HG02885 (cell line): ENCODE measurements around the gene ENG.
A peak's percentile ranks its signal among the peaks of the same experiment; 100 is the strongest.
"Not testable (repeated sequence)": the region's sequence is repeated elsewhere in the genome, so short reads cannot be mapped to it uniquely, and the experiment has no call there.

ENCODE experiments used
- ATAC-seq: cut with Tn5 transposase; IDR thresholded peaks from one replicate; pipeline ENCODE4 v1.9.1; 2021; ENCODE audit warnings: mild to moderate bottlenecking; ENCODE audit not compliant: unreplicated experiment, poor library complexity

ENG gene

GRCh38 chr9:127854184-127854806 lies at the start of gene ENG:
ENG (minus strand) TSS chr9:127854658; CDS start chr9:127854355, 303 bp downstream.
- ATAC-seq: no peak

DNA sequence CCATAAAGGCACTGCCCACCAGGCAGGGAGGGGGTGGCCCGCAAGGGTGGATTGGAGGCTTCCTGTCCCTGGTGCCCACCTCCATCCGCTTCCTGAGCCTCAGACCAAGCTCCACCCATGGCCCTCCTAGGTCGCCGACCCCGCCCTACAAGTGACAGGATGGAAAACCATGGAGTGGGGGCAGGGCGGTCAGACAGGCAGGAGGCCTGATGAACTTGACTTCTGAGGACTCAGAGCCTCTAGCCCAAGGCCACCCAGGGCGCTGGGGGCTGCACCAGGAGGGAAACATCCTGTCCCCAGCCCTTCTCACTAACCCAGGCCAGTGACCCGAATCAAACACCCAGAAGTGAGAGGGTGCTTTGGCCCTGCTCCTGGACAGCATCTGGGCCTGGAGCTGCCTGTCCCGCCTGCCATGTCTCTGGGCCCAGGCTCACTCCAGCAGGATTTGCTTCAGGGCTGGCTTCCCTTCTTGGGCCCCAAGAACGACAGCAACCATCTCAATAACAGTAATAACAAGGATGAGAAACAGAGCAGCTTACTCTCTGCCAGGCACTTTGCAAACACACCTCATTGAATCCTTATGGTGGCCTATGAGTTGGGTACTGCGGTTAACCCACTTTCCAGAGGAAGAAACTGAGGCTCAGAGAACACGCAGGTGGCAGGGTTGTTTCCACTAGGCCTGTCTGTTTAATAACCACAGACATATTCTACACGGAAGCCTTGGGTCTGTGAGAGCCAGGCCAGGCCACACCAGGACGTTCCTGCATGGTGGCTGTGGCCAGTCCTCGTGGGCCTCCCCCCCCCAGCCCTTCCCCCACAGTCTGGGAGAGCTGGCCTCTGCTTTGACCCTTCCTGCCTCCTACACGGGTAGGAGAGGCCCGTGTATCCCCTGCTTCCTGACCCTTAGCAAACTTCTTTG lies 49.4 kb upstream of the ENG start:
- ATAC-seq: peak; percentile 38

DNA sequence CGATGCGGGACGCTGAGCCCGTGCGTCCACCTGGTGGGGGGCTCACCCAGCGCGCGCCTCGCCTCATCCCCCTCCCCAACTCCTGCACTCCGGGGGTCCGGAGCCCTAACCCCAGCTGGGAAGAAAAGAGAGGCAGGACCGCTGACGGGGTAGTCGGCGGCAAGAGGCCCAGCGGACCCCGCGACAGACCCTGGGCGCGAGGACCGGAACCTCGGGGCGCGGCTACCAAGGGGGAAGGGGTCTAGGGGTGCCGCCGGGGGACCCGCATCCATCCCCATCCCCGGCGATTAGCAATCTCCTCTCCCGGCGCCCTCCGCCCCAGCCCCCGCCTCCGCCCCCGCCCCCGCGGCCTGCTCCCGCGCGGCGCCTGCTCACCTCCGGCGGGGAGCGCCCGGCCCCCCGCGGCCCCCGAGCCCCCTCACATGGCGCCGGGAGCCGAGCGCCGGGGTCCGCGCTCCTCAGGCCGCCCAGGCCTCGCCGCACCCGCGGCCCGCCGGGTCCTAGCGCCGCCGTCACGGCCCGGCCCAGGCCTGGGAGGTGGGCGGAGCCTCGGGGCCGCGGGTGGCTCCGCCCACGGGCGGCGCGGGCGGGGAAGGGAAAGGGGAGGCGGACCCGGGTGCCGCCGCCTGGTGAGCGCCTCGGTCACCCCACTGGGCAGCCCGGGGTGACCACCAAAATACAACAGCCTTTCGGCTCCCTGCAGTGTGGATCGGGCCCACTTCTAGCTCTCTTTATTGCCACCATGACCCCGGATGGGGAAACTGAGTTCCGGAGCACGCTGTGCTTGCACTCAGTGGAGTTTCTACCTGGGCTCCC lies 44.9 kb upstream of the ENG start, which contains the start of gene ST6GALNAC6:
Gene ST6GALNAC6 (minus strand): TSS at position 476 of the 816 bp plus-strand sequence. CDS start 1,622 bp downstream, outside the sequence.
- peak; percentile 73 for ATAC-seq

DNA sequence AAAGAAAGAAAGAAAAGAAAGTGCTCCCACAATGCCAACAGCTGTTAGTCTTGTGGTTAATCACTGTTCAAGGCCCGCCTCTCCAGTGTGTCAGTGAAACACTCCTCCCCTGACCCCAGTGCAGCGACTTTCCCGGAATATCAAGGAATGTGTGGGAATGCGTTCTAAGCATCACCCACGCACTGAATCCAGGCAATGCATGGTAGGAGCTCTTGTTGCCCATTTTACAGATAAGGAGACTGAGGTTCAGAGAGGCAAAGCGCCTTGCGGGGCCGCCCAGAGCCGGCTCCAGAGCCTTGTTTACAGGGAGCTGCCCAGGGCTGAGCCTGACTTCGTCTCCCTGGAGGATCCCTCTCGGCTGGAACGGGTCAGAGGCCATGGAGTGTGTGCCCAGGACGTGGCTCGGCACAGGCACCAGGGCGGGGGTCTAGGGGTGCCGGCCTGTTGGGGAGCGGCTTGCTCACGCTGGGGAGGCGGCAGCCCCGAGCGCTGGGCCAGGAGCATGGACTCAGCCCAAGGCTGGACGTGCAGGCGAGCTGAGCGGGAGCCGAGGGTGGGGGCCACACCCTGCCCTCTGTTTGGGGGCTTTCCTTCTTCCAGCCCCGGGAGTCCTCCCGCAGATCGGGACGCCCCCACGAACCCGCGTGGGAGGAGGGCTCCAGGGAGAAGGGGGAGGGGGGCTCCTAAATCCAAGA lies 44.1 kb upstream of the ENG start:
- ATAC-seq: no peak

GRCh38 chr9:127897193-127897692 lies 42.8 kb upstream of the ENG start:
- no peak for ATAC-seq

DNA sequence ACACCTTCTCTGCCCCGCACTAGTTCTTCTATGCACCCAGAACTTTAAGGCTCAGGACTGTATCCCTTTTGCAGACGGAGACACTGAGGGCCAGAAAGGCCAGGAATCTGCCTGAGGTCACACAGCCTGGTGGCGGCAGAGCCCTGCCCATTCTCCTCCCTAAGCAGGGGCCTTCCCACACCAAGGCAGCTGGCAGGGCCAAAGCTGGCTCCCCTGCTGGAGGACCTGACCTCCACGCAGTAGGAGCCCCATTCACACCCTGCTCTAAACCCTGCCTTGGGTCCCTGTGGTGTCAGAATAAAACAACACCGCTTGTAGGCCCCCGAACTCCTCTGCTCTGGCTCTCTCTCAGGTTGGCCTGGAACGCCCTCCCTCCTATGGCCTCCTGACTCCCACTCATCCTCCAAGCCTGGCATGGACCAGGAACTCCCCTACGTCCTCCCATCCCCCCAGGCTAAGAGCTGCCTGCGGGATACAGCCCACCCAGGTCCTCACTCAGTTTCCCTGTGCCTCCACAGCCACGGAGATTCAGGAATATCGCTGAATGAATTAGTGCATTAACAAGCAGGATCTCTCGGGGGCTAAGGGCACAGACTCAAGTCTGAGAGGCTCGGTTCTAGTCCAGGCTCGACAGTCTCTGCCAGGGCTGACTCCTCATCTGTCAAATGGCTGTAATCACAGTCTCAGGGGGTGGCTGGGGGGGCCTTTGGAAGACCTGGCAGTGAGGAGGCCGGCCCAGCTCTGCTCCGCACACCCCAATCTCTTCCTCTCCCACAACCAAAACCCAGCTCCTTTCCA lies 42.1 kb upstream of the ENG start:
- ATAC-seq: no peak

- no peak for ATAC-seq
These were observed 41.4 kb upstream of the ENG start for GRCh38 chr9:127895811-127896210.

- no peak for ATAC-seq
These were observed 38.9 kb upstream of the ENG start for GRCh38 chr9:127893392-127893791.

- no peak for ATAC-seq
These were observed 38.4 kb upstream of the ENG start for GRCh38 chr9:127892831-127893230.

DNA sequence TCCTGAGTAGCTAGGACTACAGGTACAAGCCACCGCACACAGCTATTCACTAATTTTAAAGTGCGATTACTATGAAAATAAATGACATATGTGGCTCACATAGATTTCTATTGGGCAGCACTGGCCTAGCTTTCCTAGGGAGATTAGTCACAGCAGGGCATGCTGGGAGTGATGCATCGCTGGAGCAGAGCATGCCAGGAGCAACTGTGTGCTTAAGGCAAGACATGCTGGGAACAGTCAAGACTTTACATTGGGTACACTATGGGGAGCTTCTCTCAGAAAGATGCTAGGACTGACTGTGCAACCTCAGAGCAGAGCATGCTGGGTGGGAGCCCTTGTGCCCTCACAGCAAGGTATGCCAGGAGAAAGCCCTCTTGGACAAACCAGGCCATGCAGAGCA lies 35.6 kb upstream of the ENG start:
- no peak for ATAC-seq

- no peak for ATAC-seq
These were observed 33.3 kb upstream of the ENG start for GRCh38 chr9:127887792-127888191.

DNA sequence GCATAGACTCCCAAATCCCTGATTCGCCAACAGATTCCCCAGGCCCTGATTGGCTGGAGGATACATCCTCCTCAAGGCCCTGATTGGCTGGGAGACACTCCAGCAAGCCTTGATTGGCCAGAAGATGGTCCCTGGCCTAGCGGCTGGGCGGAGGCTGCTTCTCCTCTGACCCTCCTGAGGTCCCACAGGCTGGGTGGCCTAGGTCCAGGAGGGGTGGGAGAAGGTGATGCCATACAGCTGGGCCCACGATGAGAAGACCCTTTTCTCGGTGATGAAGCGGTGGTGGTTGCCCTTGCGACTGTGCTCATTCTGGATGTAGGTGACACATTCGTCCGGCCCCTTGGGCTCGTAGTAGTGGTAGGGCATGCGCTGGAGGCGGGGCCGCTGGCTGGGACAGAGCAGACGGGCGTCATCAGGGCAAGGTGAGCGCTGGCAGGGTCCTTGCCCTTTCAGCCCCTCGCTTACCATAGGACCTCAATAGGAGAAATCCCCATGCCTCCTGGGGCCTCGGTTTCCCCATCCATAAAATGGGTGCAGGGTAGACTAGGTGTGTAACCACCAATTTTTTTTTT lies 32.0 kb upstream of the ENG start:
- no peak for ATAC-seq

DNA sequence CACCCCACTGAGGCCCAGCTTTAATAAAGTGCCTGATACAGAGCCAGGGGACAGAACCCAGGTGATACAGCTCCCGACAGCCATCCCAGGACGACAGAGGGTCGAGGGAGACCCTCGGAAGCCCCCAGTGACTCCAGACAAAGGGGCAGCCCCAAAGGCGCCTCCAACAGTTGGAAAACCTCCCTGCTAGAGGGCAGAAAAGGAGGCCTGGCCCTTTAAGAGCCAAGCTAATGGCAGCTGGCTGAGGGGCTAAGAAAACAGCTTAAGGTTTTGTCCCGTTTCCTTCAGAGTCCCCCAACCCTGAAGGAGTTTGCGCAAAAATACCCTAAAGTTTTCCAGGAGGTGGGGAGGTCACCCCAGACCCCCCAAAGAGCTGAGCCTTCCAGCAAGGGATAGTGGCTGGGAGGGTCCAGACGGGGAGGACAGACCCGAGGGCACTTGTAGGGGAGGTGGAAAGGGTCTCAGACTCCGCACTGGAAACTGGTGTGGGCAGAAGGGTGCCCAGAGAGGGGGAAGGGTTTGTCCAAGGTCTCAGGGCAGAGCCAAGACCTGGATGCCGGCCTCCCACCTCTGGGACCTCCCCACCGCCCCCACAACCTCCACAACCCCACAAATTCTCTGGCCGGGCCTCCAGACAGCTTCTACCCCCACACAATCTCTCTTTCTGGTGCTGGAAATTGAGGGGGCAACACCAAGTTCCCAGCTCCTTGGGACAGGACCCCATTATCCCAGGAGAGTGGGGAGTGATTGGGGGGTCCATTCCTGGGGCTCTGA lies 31.2 kb upstream of the ENG start:
- ATAC-seq: no peak

DNA sequence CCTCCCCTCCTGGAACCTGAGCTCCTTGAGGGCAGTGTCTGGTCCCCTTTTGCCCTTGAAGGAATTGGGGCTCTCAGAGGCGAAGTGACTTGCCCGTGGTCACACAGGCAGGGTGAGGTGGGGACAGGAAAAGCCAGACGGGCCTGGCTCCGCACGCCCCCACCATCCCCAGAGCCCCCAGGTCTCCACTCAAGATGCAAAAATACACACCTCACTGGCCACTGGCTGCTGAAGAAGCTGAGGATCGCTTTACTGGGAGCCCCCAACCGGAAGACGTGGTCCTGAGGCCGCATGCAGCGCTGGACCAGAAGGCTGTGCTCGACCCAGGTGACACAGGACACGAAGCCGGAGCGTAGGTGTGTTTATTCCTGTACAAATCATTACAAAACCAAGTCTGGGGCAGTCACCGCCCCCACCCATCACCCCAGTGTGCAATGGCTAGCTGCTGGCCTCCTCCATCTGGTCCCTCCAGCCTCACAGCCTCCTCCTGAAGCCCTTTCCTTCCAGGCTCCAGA lies 30.6 kb upstream of the ENG start:
- ATAC-seq: no peak

- ATAC-seq: no peak
These were observed 30.0 kb upstream of the ENG start for GRCh38 chr9:127884427-127884911.

GRCh38 chr9:127883959-127884358 lies 29.5 kb upstream of the ENG start:
- ATAC-seq: no peak

GRCh38 chr9:127881715-127882114 lies 27.3 kb upstream of the ENG start:
- ATAC-seq: not testable (repeated sequence)

- ATAC-seq: no peak
These were observed 25.7 kb upstream of the ENG start for GRCh38 chr9:127880143-127880542.
